GM20000 (cell line): ENCODE data around the gene BICDL1.

ENCODE experiments used
- DNase-seq: peaks from one replicate; pipeline ENCODE4 v3.0.0; 2012; ENCODE audit warnings: low spot score
- TF ChIP-seq, protein P1 (sequence below): IDR thresholded peaks from 2 replicates; pipeline ENCODE4 v1.5.1; 2012; ENCODE audit warnings: mild to moderate bottlenecking, control low read depth; ENCODE audit errors: extremely low read depth, missing control alignments

BICDL1 gene

DNA sequence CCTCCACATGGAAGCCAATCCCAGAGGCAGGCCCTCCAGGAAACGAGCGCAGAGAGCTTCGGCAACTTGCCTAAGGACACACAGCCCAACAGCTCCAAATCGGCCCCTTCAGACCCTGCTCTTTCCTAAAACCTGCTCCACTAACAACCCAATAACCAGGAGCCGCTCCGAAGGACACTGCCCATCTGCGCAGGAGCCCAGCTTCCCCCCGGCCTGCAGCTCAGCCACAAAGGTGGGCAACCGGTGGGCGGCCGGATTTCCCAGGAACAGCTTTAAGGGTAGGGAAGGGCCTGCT lies 114.0 kb downstream of the BICDL1 start:
- TF ChIP-seq, protein P1, sequence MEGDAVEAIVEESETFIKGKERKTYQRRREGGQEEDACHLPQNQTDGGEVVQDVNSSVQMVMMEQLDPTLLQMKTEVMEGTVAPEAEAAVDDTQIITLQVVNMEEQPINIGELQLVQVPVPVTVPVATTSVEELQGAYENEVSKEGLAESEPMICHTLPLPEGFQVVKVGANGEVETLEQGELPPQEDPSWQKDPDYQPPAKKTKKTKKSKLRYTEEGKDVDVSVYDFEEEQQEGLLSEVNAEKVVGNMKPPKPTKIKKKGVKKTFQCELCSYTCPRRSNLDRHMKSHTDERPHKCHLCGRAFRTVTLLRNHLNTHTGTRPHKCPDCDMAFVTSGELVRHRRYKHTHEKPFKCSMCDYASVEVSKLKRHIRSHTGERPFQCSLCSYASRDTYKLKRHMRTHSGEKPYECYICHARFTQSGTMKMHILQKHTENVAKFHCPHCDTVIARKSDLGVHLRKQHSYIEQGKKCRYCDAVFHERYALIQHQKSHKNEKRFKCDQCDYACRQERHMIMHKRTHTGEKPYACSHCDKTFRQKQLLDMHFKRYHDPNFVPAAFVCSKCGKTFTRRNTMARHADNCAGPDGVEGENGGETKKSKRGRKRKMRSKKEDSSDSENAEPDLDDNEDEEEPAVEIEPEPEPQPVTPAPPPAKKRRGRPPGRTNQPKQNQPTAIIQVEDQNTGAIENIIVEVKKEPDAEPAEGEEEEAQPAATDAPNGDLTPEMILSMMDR = no peak
- DNase-seq = no peak

DNA sequence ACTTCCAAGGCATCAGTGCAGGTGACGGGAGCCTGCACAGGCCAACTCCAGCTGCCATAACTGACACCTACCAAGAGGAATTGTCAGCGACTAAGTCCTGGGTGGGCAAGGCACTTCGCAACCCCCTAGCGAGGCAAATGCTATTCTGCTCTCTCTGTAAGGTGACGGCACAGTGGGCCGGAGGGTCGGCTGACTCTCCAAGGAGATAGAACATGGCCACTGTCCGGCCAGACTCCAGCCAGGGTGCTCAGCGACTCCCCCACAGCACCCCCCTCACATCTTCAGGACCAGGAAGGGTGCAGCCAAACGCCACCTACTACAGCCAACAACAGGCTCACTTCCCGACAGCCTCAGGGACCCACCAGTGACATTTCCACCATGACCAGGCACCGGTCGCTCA lies 114.3 kb downstream of the BICDL1 start:
- TF ChIP-seq, protein P1 = no peak
- no peak for DNase-seq

GRCh38 chr12:120106151-120106550 lies 117.1 kb downstream of the BICDL1 start:
- TF ChIP-seq, protein P1 = no peak
- no peak for DNase-seq

GRCh38 chr12:120109570-120110267 lies 120.7 kb downstream of the BICDL1 start:
- TF ChIP-seq, protein P1 = no peak
- no peak for DNase-seq

DNA sequence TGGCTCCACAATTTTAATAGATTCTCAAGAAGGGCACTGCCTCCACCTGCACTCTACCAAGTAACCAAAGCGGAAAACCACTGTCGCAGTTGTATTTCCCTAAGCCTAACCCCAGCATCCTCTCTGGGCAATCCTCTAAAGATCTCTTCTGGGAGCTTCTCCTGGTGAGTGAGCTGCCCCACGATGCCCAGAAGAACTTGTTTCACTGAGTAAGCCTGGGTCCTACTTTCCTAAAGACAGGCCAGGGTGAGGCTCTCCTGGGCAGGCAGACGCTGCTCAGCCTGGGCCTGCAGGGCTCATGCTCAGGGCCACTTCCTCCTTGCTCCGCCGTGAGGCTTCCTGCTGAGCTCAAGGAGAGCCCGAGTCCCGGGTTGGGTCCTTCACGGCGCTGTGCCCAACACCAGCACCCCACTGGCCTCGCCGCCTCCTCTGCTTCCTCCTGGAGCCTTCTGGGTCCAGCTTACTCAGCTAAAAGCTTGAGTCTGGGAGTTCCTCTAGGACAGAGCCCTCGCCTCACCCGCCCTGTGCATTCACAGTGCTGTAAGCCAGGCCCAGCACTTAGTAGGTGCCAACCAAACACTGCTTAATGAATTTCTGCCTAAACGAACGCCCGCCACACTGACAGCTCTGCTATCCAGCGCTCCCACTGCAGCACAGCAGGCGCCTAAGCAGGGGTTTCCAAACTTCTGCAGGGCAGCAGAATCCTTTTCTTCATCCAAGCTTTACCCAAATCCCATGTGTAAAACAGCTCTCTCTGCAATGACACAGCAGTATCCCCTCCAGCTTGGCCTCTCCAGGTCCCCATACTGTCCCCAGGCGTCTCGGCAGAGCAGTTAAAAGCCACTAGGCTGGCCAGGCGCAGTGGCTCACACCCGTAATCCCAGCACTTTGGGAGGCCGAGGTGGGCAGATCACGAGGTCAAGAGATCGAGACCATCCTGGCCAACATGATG lies 121.8 kb downstream of the BICDL1 start:
- TF ChIP-seq, protein P1 = no peak
- DNase-seq = peak; percentile 75

- no peak for DNase-seq
- TF ChIP-seq, protein P1 = no peak
Measured at GRCh38 chr12:120115066-120115465, 126.0 kb downstream of the BICDL1 start.
